GM06990 (cell line): ENCODE results near the gene SH3PXD2A.

Source experiments
- DNase-seq: peaks from one replicate; pipeline ENCODE4 v3.0.0-alpha.2; 2011; ENCODE audit not compliant: insufficient read length; ENCODE audit errors: extremely low read depth
- H3K27me3 ChIP-seq: replicated peaks from 2 replicates; pipeline ENCODE4 v1.6.0; 2011; ENCODE audit warnings: low read length; ENCODE audit not compliant: control insufficient read depth, insufficient read depth
- H3K36me3 ChIP-seq: 2 replicates; pipeline ENCODE4 v1.5.1; 2011; ENCODE audit warnings: low read length; ENCODE audit not compliant: control insufficient read depth, insufficient read depth
- H3K4me3 ChIP-seq: replicated peaks from 2 replicates; pipeline ENCODE4 v1.5.1; 2011; ENCODE audit warnings: low read depth, mild to moderate bottlenecking, control low read depth, low read length
- CTCF ChIP-seq: IDR thresholded peaks from 2 replicates; pipeline ENCODE4 v1.5.1; 2011; ENCODE audit warnings: low read length, control low read depth, mild to moderate bottlenecking, inconsistent platforms; ENCODE audit not compliant: insufficient read depth, poor library complexity, severe bottlenecking

Gene SH3PXD2A

GRCh38 chr10:103882285-103883007 lies 27.1 kb upstream of the SH3PXD2A start:
- no peak for DNase-seq
- H3K36me3 ChIP-seq, result peaks cover 16% of the 10 kb centered on the region
- no peak overlapping the region for H3K4me3 ChIP-seq
- no peak for TF ChIP-seq CTCF
- H3K27me3 ChIP-seq, result no peaks in the 10 kb centered on the region

GRCh38 chr10:103881416-103882284 lies 26.3 kb upstream of the SH3PXD2A start:
- DNase-seq, result no peak
- TF ChIP-seq CTCF, result no peak

GRCh38 chr10:103879831-103880230 lies 24.5 kb upstream of the SH3PXD2A start:
- H3K36me3 ChIP-seq, result peaks cover 16% of the 10 kb centered on the region
- H3K4me3 ChIP-seq, result no peak overlapping the region
- H3K27me3 ChIP-seq, result no peaks in the 10 kb centered on the region
- DNase-seq, result no peak
- TF ChIP-seq CTCF, result no peak

More at GRCh38 chr10:103881416-103882284, 26.3 kb upstream of the SH3PXD2A start:
- Histone ChIP-seq H3K4me3 (no peak overlapping the region), H3K36me3 (peaks cover 16% of the 10 kb centered on the region), H3K27me3 (no peaks in the 10 kb centered on the region)

- H3K4me3 ChIP-seq, result no peak overlapping the region
- no peak for TF ChIP-seq CTCF
- no peak for DNase-seq
- no peaks in the 10 kb centered on the region for H3K27me3 ChIP-seq
- peaks cover 16% of the 10 kb centered on the region for H3K36me3 ChIP-seq
Observed at GRCh38 chr10:103879409-103879808, 24.0 kb upstream of the SH3PXD2A start.

- peaks cover 16% of the 10 kb centered on the region for H3K36me3 ChIP-seq
- no peak overlapping the region for H3K4me3 ChIP-seq
- no peak for DNase-seq
- TF ChIP-seq CTCF, result no peak
- H3K27me3 ChIP-seq, result no peaks in the 10 kb centered on the region
Observed at GRCh38 chr10:103877861-103878260, 22.5 kb upstream of the SH3PXD2A start.
